ENCODE measurements around the gene ENDOD1.

The ENDOD1 gene

DNA sequence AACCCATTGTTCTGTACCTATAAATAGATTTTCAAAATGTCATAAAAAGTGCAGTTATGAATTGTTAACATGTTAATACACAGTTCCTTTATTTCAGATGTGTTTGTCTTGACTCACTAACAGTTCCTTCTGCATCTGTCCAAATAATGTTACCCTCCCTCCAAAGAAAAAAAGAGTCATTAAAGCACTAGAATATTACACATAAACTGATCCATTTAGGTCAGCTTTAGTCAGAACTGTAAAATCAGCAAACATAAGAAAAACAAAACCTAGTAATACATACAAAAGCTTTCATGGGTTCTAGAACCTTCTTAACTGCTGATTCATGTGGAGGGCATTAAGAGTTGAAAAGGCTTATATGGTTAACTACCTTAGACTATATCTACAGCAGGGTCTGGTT, 76.0 kb downstream of the ENDOD1 start:
- CTCF ChIA-PET: interaction anchor here (22.2 kb wide), 1 partner anchor 537 kb away, joined by 533 read pairs; no protein-coding TSS in a partner anchor
- no peak for TF ChIP-seq CTCF (IDR thresholded peaks at IDR 0.05; ENCODE audit: insufficient read depth, low read length, missing control alignments)

DNA sequence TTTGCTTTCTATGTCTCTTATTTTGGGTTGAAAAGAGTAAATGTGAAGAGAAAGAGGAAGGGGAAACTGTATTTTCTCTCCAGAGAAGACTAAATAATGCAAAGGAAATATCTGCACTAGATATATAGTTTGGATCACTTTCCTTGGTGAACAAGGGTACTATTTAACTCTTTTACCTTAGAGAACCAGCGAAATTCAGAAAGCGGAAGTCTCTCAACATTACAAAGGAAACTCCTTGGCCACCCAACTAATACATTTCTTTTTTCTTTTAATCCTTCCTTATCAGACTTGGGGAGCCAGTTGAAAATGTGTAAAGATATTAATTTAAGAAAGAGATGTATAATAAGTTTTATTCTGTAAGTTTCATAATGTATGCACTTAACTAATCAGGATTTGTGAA, 77.1 kb downstream of the ENDOD1 start:
- POLR2A ChIA-PET: interaction anchor here (0.6 kb wide), 1 partner anchor 335 kb away, joined by 3 read pairs; no protein-coding TSS in a partner anchor
- no peak overlapping the region for H3K4me3 ChIP-seq (ENCODE audit: low read depth, low read length)
- CTCF ChIA-PET: interaction anchor here (22.2 kb wide), 1 partner anchor 536 kb away, joined by 533 read pairs; no protein-coding TSS in a partner anchor
- TF ChIP-seq CTCF (IDR thresholded peaks at IDR 0.05; ENCODE audit: insufficient read depth, low read length, missing control alignments): no peak
- DNase-seq (ENCODE audit: low read depth, low spot score): no peak

More for the DNA sequence above, 76.0 kb downstream of the ENDOD1 start:
- no peak for DNase-seq (ENCODE audit: low read depth, low spot score)
- H3K4me3 ChIP-seq (ENCODE audit: low read depth, low read length): no peak overlapping the region
- POLR2A ChIA-PET: no interaction called here

DNA sequence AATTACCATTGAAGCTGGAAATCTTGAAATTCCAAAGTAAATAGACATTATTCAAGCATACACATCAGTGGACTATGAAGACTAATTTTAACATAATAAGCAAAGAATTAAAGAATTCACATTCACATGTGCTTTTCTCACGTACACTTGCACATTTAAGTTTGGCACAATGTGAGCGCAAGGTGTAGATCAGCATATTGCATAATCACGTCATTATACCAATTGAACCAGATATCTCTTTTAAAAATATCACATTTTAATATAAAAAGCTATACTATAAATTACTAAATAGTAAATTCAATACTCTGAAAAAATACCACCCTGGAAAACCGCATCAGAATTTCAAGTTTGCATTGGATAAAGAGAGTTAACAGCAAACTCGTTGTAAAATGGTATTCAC, 80.6 kb downstream of the ENDOD1 start:
- ChIA-PET POLR2A (no interaction called here), CTCF (interaction anchor here (0.5 to 0.9 kb wide), 3 partner anchors 15 to 1361 kb away, joined by 3 to 6 read pairs (median 3); no protein-coding TSS in a partner anchor)
- no peak for DNase-seq (ENCODE audit: low read depth, low spot score)
- no peak for TF ChIP-seq CTCF (IDR thresholded peaks at IDR 0.05; ENCODE audit: insufficient read depth, low read length, missing control alignments)
- H3K4me3 ChIP-seq (ENCODE audit: low read depth, low read length): no peak overlapping the region

DNA sequence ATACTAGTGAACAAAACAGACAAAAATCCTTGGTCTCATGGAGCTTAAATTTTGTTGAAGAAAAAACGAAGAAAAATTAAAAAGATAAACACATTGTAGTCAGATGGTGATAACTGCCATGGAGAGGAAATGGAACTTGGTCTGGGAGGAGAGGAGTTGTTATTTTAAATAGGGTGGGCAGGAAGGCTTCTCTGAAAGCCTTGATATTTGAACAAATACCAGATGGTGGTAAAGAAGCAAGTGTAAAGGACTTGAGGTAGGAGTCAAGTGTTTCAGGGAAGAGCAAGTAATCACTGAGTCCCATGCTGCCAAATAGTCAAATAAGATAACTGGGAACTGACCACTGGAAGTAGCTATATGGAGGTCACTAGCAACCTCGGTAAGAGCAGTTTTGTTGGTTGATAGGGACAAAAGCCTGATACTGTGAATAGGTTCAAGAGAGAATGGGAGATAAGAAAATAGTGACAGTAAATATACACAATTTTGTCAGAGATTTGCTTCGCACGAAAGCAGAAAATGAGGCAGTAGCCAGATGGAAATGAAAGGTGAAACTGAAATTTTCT, 86.3 kb downstream of the ENDOD1 start:
- ChIA-PET POLR2A (no interaction called here), CTCF (interaction anchor here (2.0 kb wide), 1 partner anchor 529 kb away, joined by 9 read pairs; no protein-coding TSS in a partner anchor)
- no peak for DNase-seq (ENCODE audit: low read depth, low spot score)
- no peak overlapping the region for H3K4me3 ChIP-seq (ENCODE audit: low read depth, low read length)
- no peak for TF ChIP-seq CTCF (IDR thresholded peaks at IDR 0.05; ENCODE audit: insufficient read depth, low read length, missing control alignments)

Measured in AG04449 (cell line).